ENCODE results near the gene CNTN5. TPM values are rescaled to one million over a fixed set of nuclear protein-coding genes. Genes with fewer than 3 reads are reported as not detected.

The CNTN5 gene
- total RNA-seq, 1 experiment from 2014 or later: not detected

DNA sequence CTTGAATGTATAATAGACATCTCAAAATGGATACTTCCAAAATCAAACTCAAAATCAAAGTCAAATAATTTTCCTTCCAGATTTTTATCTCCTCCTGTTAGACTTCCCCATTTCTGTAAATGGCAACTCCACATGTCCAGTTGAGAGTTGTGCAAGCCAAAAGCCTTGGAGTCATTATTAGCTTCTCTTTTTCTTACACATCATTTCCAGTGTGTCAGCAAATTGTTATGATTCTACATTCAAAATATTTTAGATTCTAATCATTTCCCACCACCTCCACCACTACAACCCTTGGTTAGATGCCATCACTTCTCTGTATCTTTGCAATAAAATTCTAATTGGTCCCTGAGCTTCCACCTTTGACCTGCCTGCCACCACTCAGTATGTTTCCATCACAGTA is 155.7 kb downstream of the CNTN5 start:
- Histone ChIP-seq H3K9ac (ENCODE audit: extremely low read depth, insufficient read length, low read length) (no peak overlapping the region), H3K14ac (ENCODE audit: insufficient read depth, low read length) (no peak overlapping the region), H3K79me2 (ENCODE audit: insufficient read depth, low read length) (no peaks in the 10 kb centered on the region), H4K5ac (ENCODE audit: insufficient read length, low read depth, low read length) (no peak overlapping the region), H4K91ac (ENCODE audit: insufficient read length, low read depth, low read length) (no peak overlapping the region), H3K4ac (ENCODE audit: low read depth, low read length) (no peak overlapping the region), H3K79me1 (ENCODE audit: insufficient read depth, low read depth, low read length, poor library complexity, severe bottlenecking) (no peaks in the 10 kb centered on the region), H2BK20ac (ENCODE audit: low read depth, low read length, poor library complexity, severe bottlenecking) (no peak overlapping the region), H4K8ac (replicated peaks; ENCODE audit: insufficient read length, low read depth, low read length) (no peak overlapping the region), H2AFZ (ENCODE audit: low read length) (no peak overlapping the region), H2BK5ac (ENCODE audit: insufficient read length, low read length) (no peak overlapping the region), H2AK5ac (ENCODE audit: insufficient read length, low read length) (no peak overlapping the region), H2BK120ac (ENCODE audit: low read depth, low read length, poor library complexity, severe bottlenecking) (no peak overlapping the region), H3K56ac (ENCODE audit: insufficient read length, low read depth, low read length) (no peak overlapping the region), H3K23me2 (ENCODE audit: insufficient read length, low read depth, low read length, poor library complexity, severe bottlenecking) (no peaks in the 10 kb centered on the region), H3T11ph (ENCODE audit: low read length) (no peak overlapping the region), H3K9me3 (ENCODE audit: control insufficient read depth, low read depth, low read length) (no peaks in the 10 kb centered on the region), H3K4me2 (ENCODE audit: insufficient read depth, insufficient read length, low read length) (no peak overlapping the region), H2BK12ac (ENCODE audit: insufficient read length, low read depth, low read length) (no peak overlapping the region), H3K18ac (ENCODE audit: insufficient read length, low read depth, low read length) (no peak overlapping the region), H3K27ac (ENCODE audit: insufficient read length, low read depth, low read length) (no peak overlapping the region), H4K20me1 (ENCODE audit: control insufficient read depth, insufficient read depth, insufficient read length) (no peaks in the 10 kb centered on the region), H3K23ac (ENCODE audit: insufficient read length, low read depth, low read length) (no peak overlapping the region), H3K4me1 (ENCODE audit: insufficient read depth, low read length) (no peaks in the 10 kb centered on the region), H2BK15ac (ENCODE audit: low read depth, low read length) (no peak overlapping the region), H3K27me3 (ENCODE audit: insufficient read depth, low read length) (no peaks in the 10 kb centered on the region)
- Mint-ChIP-seq H3K9me3 (no peaks in the 10 kb centered on the region; a peak in 1 of 5 replicates), H3K4me3 (no peak overlapping the region), H3K4me1 (no peaks in the 10 kb centered on the region), H3K27me3 (ENCODE audit: low read depth) (no peaks in the 10 kb centered on the region), H3K36me3 (ENCODE audit: insufficient read depth in 1 of 3, low read depth in 3 of 3) (no peaks in the 10 kb centered on the region), H3K27ac (no peak overlapping the region)
- no peak for TF ChIP-seq CTCF (conservative IDR thresholded peaks at IDR 0.05)
- no peak for DNase-seq
